Measurements from ENCODE around the gene FNIP2.

Gene FNIP2

GRCh38 chr4:158763462-158763861, 5.4 kb upstream of the FNIP2 start:
- no peak for DNase-seq (ENCODE audit: low spot score)

DNA sequence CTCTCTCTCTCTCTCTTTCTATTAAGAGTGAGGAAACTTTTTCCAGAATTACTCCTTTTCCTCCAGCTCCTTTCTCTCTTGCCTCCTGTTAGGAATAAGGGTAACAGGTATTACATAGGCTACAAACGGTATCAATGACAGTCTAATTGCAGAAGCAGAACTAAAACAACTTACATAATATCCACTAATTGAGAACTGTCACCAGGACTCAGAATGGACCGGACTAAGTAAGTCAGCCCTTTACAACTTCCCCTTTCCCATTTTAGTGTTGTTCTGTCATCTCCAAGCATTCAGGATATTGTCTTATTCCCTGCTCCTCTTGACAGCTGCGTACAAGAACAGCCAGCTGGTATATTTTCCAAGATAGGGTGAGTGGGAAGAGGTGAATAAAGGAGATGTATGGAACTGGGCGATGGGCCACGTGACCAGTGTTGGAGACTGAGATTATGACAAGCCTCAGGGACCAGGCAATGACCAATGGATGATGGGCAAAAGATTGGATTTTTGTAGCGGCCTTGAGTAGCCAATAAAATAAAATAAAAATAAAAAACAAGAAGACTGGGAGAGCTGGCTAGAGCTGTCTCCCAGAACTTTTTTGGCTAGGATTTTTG, 2.3 kb upstream of the FNIP2 start:
- no peak for DNase-seq (ENCODE audit: low spot score)

- no peak for DNase-seq (ENCODE audit: low spot score)
Observed at GRCh38 chr4:158767451-158767850, 1.4 kb upstream of the FNIP2 start.

GRCh38 chr4:158769175-158769921, 522 bp downstream of the FNIP2 start:
- DNase-seq (ENCODE audit: low spot score) = peak; percentile 54

GRCh38 chr4:158770671-158771070, 1.8 kb downstream of the FNIP2 start:
- no peak for DNase-seq (ENCODE audit: low spot score)

GRCh38 chr4:158771776-158772175, 3.0 kb downstream of the FNIP2 start:
- DNase-seq (ENCODE audit: low spot score) = no peak

- no peak for DNase-seq (ENCODE audit: low spot score)
Observed at GRCh38 chr4:158775091-158775651, 6.3 kb downstream of the FNIP2 start.

DNA sequence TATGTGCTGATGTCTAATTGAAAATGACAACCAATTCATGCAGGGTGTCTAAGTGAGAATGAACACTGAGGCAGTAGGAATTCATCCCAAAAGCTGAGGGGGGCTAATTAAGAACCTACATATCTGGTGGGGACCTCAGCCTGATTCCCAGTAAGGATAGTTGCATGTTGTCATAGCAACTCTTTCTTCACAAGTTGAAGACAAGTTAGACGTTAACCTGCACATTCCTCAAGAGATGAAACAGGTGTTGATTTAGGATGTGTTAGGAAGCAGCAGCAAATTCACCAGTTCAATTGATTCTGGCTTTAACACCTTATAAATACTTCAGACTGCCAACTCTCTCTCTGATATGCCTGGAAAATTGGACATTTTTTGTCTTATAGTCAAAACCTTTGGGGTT, 7.3 kb downstream of the FNIP2 start:
- DNase-seq (ENCODE audit: low spot score) = no peak

- no peak for DNase-seq (ENCODE audit: low spot score)
Observed at GRCh38 chr4:158777423-158778155, 8.8 kb downstream of the FNIP2 start.

GRCh38 chr4:158778156-158778711, 9.4 kb downstream of the FNIP2 start:
- DNase-seq (ENCODE audit: low spot score) = peak; percentile 26

- DNase-seq (ENCODE audit: low spot score) = no peak
Observed at GRCh38 chr4:158778712-158779111, 9.9 kb downstream of the FNIP2 start.

- DNase-seq (ENCODE audit: low spot score) = no peak
Observed at GRCh38 chr4:158781963-158782362, 13.1 kb downstream of the FNIP2 start.

DNA sequence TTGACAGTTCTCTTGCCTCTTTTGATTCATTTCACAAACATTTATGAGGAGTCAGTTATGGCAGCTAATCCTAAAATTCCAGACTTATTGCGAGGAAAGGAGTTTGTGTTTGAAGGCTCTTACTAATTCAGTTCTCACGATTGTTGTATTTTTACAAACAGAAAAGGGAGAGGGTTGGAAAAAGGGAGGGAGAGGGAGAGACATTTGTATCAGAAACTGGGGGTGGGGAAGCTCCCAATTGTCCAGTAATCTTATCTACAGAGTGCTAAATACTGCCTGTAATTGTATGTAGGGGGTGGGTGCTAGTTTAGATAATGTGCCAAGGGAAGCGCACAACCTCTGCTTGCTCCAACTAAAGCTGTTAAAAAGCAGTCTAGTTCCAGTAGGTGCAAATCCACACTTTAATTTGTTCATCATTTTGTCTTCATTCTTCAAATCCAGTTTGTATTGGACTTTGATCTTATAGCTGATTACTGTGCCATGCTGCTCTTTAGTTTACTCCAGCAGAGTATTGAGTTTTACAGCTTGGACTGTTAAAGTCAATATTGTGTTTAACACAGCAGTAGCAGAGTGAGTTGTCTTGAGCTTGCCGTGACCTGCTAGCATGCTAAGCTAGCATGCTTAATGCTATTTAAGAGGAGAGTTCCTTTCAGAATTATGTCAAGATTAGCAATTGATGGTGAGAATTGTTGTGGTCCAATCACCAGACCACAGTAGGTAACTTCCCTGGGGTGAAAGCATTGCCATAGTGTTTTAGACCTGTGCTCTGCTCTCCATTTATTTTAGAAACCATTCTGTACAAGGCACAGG, 13.9 kb downstream of the FNIP2 start:
- no peak for DNase-seq (ENCODE audit: low spot score)

DNA sequence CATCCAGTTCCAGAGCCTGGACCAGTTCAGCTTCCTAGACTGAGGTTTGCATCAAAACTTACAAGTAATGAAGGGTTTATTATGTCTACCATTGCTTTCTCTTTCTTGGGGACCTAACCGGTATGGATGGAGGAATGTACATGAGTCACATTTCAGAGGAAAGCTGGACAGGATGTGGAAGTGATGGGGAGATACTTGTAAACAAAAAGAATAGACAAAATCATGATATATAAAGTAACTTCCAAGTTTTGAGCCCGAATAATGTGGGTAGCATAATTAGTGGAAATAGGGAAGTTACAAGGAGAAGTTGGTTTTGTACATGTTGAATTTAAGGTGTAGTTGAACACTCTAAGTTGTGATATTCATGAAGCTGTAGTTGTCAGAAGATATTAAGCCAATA, 15.0 kb downstream of the FNIP2 start:
- DNase-seq (ENCODE audit: low spot score) = no peak

GRCh38 chr4:158785718-158786117, 16.9 kb downstream of the FNIP2 start:
- no peak for DNase-seq (ENCODE audit: low spot score)

DNA sequence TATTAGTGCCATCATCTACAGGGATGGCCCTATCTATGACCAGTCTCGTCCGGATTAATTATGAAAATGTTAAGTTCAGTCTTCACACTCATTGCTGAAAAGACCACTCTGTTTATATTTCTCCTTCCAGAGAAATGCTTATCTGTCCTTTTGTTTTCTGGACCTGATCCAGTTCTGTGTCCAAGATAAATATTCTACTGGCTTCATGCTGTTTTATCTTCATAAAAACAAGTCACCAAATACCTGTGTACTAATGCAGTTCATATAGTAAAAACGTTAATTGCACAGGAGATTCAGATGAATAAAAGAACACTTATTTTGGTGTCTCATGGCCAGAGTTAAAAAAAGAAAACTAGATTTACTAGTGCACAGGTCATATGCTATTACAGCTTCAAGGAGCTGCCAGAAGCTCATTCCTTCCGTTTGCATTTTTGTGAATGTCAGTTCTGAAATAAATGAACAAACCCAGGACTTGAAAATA, 17.3 kb downstream of the FNIP2 start:
- DNase-seq (ENCODE audit: low spot score) = no peak

- no peak for DNase-seq (ENCODE audit: low spot score)
Observed at GRCh38 chr4:158786955-158787354, 18.1 kb downstream of the FNIP2 start.

DNA sequence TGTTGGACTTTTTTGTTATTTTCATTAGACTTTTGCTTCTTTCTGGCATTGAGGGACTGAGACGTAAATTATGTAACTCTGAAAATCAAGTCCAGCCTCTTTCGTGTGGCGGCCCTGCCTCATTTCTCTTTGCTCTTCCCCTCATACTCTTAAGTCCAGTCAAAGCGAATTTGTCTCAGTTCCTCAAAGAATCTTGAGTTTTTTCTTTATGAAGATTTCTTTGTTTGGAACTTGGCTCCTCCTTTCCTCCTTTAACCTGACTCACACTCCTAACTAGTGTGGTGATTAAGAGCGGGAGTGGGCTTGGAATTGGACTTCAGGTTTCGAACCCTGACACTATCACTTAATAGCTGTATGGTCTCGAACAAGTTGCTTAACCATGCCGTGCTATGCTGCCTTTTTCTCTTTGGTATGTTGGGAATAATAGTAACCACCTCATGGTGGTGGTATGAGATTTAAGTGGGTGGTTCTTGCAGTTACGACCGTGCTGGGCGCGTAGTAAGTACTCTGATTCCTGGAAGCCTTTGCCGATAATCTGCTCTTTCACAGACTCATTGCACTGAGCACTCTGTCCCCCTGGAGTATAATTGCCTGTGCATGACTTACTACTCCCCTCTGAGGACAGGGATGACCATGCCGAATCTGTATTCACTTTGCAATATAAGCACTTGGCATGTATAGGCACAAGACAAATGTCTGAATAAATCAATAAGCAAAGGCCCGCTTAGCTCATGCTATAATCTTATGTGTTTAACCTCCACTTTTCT, 19.1 kb downstream of the FNIP2 start:
- no peak for DNase-seq (ENCODE audit: low spot score)

DNA sequence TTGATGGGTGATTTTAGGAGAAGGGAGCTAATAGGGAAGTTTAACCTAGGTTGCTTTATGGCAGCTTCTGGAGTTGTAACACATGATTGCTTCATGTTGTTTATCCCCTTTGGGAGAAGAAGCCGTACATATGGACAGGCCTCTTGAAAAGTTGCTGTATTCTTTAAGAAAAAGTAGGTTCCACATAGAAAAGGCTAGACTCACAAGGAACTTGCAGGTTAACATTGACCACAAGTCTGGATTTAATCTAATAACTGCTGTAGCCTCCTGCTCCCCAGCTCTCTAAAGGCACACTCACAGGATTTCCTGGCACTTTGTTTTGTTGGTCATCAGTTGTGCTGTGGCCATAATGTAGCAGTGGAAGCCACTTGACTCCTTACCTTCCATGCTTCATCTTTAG, 19.7 kb downstream of the FNIP2 start:
- DNase-seq (ENCODE audit: low spot score) = no peak

- DNase-seq (ENCODE audit: low spot score) = no peak
Observed at GRCh38 chr4:158789853-158790252, 21.0 kb downstream of the FNIP2 start.

DNA sequence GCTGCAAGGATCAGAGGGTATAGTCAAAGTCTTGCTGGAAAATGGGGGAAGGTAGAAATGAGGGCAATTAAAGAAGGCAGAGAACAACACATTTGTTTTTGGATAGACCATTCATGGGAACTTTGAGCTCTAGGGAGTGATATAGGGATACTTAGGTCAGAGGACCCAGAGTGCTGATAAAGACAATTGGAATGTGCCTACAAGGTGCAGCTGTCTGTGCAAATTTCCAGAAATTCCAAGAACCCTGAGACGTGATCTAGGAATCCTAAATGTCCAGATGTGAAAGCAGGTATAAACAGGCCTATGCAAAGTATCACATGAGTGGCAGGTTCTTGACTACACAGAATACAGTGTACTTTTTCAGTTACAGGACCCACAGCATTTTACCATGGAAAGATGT, 24.2 kb downstream of the FNIP2 start:
- DNase-seq (ENCODE audit: low spot score) = no peak
